GM15510 (cell line): ENCODE results near the gene ADISSP.

ENCODE experiments used
- POLR2A ChIP-seq: IDR thresholded peaks from 3 replicates; pipeline ENCODE4 v1.6.1; 2011; ENCODE audit warnings: borderline replicate concordance; ENCODE audit not compliant: insufficient read length; ENCODE audit errors: extremely low read depth

Gene ADISSP

GRCh38 chr20:3728876-3729275 is 38.7 kb downstream of the ADISSP start:
- no peak for TF ChIP-seq POLR2A

- TF ChIP-seq POLR2A, result no peak
Measured at GRCh38 chr20:3728354-3728753, 39.2 kb downstream of the ADISSP start.

- no peak for TF ChIP-seq POLR2A
Measured at GRCh38 chr20:3727401-3728021, 40.0 kb downstream of the ADISSP start.

- TF ChIP-seq POLR2A, result no peak
Measured at GRCh38 chr20:3724356-3724755, 43.2 kb downstream of the ADISSP start.

- TF ChIP-seq POLR2A, result no peak
Measured at GRCh38 chr20:3723284-3723683, 44.3 kb downstream of the ADISSP start.

GRCh38 chr20:3721912-3722311 is 45.6 kb downstream of the ADISSP start:
- no peak for TF ChIP-seq POLR2A

- no peak for TF ChIP-seq POLR2A
Measured at GRCh38 chr20:3720626-3721025, 46.9 kb downstream of the ADISSP start.

- TF ChIP-seq POLR2A, result no peak
Measured at GRCh38 chr20:3720068-3720467, 47.5 kb downstream of the ADISSP start.

- TF ChIP-seq POLR2A, result no peak
Measured at GRCh38 chr20:3719046-3719445, 48.5 kb downstream of the ADISSP start.

- no peak for TF ChIP-seq POLR2A
Measured at GRCh38 chr20:3716195-3716834, 51.2 kb downstream of the ADISSP start.

GRCh38 chr20:3714092-3714491 is 53.5 kb downstream of the ADISSP start:
- no peak for TF ChIP-seq POLR2A

GRCh38 chr20:3712279-3712873 is 55.2 kb downstream of the ADISSP start, which contains the start of gene SIGLEC1:
TSS of gene SIGLEC1 (minus strand) at chr20:3712600. CDS start at chr20:3707128, 5,472 bp downstream.
- no peak for TF ChIP-seq POLR2A

GRCh38 chr20:3711484-3711941 is 56.0 kb downstream of the ADISSP start:
- no peak for TF ChIP-seq POLR2A

- TF ChIP-seq POLR2A, result no peak
Measured at GRCh38 chr20:3710703-3711483, 56.7 kb downstream of the ADISSP start.

GRCh38 chr20:3710011-3710466 is 57.5 kb downstream of the ADISSP start:
- TF ChIP-seq POLR2A, result no peak

- no peak for TF ChIP-seq POLR2A
Measured at GRCh38 chr20:3707508-3707899, 60.0 kb downstream of the ADISSP start.
